Activated T-cell treated with anti-CD3 and anti-CD28 coated beads, Interleukin-2, amount 50 U/mL, for 4 hours (primary cell): ENCODE data around the gene ZC3H7B. TPM values are rescaled to one million over a fixed set of nuclear protein-coding genes. Genes with fewer than 3 reads are reported as not detected.
A peak's percentile ranks its signal among the peaks of the same experiment; 100 is the strongest.

Source experiments
- ATAC-seq, 2 donors: fragments of 200-7000 bp; cut with Tn5 transposase; one replicate each; pipeline ENCODE4 v1.10.0; 2021
- DNase-seq: peaks from one replicate; pipeline ENCODE4 v3.0.0-alpha.2; 2020
- H3K27me3 Mint-ChIP-seq: one replicate; pipeline ENCODE4 v1.8.0; 2021; ENCODE audit warnings: low read depth, mixed read lengths
- H3K36me3 Mint-ChIP-seq: one replicate; pipeline ENCODE4 v1.8.0; 2022; ENCODE audit warnings: mixed read lengths; ENCODE audit not compliant: insufficient read depth
- H3K4me1 Mint-ChIP-seq: one replicate; pipeline ENCODE4 v1.8.0; 2021; ENCODE audit warnings: low read depth, mixed read lengths
- H3K4me3 Mint-ChIP-seq: one replicate; pipeline ENCODE4 v1.8.0; 2021; ENCODE audit warnings: mild to moderate bottlenecking, moderate library complexity, mixed read lengths
- H3K9me3 Mint-ChIP-seq: one replicate; pipeline ENCODE4 v1.8.0; 2021; ENCODE audit warnings: mixed read lengths
- total RNA-seq, 3 donors: library from RNA; stranded (reverse); gene quantifications; one replicate each; pipeline ENCODE4 v1.2.1, GENCODE V29; 2021

Gene ZC3H7B
- total RNA-seq, 3 donors from 2014 or later: 57.0 to 62.4 (median 60.9) TPM

DNA sequence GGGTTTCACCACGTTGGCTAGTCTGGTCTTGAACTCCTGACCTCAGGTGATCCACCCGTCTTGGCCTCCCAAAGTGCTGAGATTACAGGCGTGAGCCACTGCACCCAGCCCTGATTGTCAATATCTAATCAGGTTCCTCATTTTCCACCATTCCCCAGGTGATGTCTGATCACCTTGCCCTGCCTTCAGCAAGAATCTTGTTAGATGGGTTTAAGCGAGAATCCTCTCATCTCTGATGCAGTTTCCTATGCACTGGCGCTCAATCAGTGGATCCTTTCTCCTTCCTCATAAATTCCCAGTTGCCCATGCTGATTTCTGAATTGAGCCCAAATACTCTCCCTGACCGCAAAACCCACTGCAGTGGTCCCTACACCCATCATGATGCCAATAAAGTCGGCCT, 664 bp upstream of the ZC3H7B start:
- H3K4me3 Mint-ChIP-seq: peak overlapping the region; percentile 80
- H3K4me1 Mint-ChIP-seq: peaks cover 31% of the 10 kb centered on the region
- no peaks in the 10 kb centered on the region for H3K27me3 Mint-ChIP-seq
- H3K36me3 Mint-ChIP-seq: no peaks in the 10 kb centered on the region
- H3K9me3 Mint-ChIP-seq: no peaks in the 10 kb centered on the region
- ATAC-seq (no peak), DNase-seq (no peak)

GRCh38 chr22:41302021-41302767, 869 bp downstream of the ZC3H7B start:
- Mint-ChIP-seq H3K9me3 (no peaks in the 10 kb centered on the region), H3K27me3 (no peaks in the 10 kb centered on the region), H3K4me3 (peak overlapping the region; percentile 85), H3K36me3 (peaks cover 1% of the 10 kb centered on the region), H3K4me1 (peaks cover 37% of the 10 kb centered on the region)
- ATAC-seq (no peak), DNase-seq (peak; percentile 5)

DNA sequence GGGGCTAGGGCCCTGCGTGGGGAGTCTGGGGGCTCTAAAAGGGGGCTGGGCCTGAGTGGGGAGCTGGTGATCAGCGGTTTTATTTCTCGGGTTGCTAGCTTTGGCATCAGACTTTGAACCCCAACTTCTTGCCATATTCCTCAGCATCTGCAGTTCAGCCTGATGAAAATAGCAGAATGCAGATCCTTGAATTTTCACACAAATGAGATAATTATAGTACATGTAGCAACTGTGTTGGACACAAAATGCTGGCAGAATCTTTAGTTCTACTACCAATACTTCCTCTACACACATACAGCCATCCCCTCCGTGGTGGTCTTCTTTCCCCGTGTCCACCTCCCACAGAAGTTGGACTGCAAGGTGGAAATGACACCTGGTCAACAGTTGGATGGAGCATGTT, 1.5 kb downstream of the ZC3H7B start:
- ATAC-seq (no peak), DNase-seq (no peak)
- H3K36me3 Mint-ChIP-seq: peaks cover 5% of the 10 kb centered on the region
- H3K4me1 Mint-ChIP-seq: peaks cover 42% of the 10 kb centered on the region
- H3K9me3 Mint-ChIP-seq: no peaks in the 10 kb centered on the region
- peak overlapping the region; percentile 85 for H3K4me3 Mint-ChIP-seq
- no peaks in the 10 kb centered on the region for H3K27me3 Mint-ChIP-seq

DNA sequence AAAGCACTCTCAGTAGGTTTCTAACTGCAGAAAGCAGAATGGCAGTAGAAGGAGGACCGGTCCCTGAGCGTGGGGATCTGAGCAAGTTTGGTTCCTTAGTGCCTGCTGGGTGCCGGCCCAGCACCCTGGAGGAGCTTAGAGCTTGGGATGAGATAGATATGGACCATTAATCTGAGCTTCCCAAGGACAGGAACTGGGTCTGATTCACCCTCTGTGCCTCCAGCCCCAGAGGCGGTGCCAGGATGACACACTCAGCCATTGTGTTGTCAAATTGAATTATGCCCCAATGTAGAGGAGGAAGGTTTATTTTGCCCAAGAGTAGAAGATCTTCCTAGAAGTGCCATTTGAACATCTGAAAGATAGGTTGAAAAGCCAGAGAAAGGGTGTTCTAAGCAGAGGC, 4.3 kb downstream of the ZC3H7B start:
- Mint-ChIP-seq H3K4me1 (peaks cover 49% of the 10 kb centered on the region), H3K27me3 (no peaks in the 10 kb centered on the region), H3K4me3 (no peak overlapping the region), H3K9me3 (no peaks in the 10 kb centered on the region), H3K36me3 (peaks cover 13% of the 10 kb centered on the region)
- ATAC-seq (no peak), DNase-seq (no peak)

DNA sequence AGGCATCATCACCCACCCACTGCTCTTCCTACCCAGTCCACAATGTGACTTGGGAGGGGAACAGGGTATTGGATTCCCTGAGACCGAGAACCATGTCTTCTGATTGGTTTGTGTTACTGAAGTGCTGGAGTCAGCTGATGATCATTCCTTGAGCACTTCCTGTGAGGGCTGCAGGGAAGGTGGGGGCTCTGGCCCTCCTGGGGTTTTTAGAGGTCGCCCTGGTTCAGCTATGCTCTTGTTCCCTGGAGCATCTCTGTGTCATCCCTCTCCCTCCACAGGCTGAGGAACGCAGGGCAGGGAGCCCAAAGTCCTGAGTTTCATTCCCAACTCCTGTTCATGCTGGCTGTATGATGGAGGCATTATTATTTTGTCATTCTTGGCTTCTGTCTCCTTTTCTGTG, 6.7 kb downstream of the ZC3H7B start:
- DNase-seq (no peak), ATAC-seq (no peak)
- peaks cover 13% of the 10 kb centered on the region for H3K36me3 Mint-ChIP-seq
- H3K27me3 Mint-ChIP-seq: no peaks in the 10 kb centered on the region
- H3K9me3 Mint-ChIP-seq: no peaks in the 10 kb centered on the region
- H3K4me3 Mint-ChIP-seq: no peak overlapping the region
- H3K4me1 Mint-ChIP-seq: peaks cover 49% of the 10 kb centered on the region

DNA sequence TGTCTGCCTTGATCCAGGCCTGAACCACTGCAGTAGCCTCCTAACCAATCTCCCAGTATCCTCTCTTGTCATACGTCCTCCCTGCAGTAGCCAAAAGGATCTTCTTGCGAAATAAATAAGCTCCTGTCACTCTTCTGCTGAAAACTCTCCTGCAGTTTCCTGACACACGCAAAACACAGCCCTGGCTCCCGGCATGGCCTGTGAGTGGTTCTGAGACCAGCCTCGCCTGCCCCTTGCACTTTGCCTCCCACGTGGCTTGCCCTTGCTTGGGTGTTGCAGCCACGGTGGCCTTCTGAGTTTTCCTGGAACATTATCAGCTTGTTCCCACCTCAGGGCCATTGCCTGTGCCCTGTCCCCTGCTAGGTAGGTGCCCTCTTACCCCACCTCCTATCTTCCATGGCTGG, 7.2 kb downstream of the ZC3H7B start:
- no peaks in the 10 kb centered on the region for H3K9me3 Mint-ChIP-seq

DNA sequence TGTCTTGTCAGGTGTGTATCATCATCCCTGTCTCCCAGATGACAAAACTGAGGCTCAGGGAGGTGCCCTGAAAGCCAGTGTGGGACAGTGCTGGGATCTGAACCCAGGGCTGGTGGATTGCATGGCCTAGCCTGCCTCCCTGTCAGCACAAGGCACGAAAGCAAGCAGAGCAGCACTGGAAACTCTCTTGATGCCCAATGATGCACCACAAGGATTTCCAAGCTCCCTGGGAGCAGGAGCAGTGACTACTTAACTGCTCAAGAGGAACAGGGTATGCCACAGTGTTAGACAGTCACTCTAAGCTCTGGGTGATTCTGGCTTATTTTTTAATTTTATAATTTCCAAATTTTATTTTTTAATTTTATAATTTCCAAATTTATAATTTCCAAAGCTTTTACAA, 9.0 kb downstream of the ZC3H7B start:
- no peaks in the 10 kb centered on the region for H3K9me3 Mint-ChIP-seq
- DNase-seq (no peak), ATAC-seq (no peak)
- peaks cover 35% of the 10 kb centered on the region for H3K4me1 Mint-ChIP-seq
- no peak overlapping the region for H3K4me3 Mint-ChIP-seq
- peaks cover 13% of the 10 kb centered on the region for H3K36me3 Mint-ChIP-seq
- no peaks in the 10 kb centered on the region for H3K27me3 Mint-ChIP-seq

More for the DNA sequence above, 7.2 kb downstream of the ZC3H7B start:
- Mint-ChIP-seq H3K4me1 (peaks cover 45% of the 10 kb centered on the region), H3K36me3 (peaks cover 13% of the 10 kb centered on the region), H3K4me3 (no peak overlapping the region), H3K27me3 (no peaks in the 10 kb centered on the region)
- ATAC-seq: no peak
- no peak for DNase-seq

- DNase-seq (no peak), ATAC-seq (peak; percentile 48 to 72)
- peaks cover 27% of the 10 kb centered on the region for H3K4me1 Mint-ChIP-seq
- H3K4me3 Mint-ChIP-seq: no peak overlapping the region
- no peaks in the 10 kb centered on the region for H3K27me3 Mint-ChIP-seq
- H3K9me3 Mint-ChIP-seq: no peaks in the 10 kb centered on the region
- H3K36me3 Mint-ChIP-seq: peaks cover 13% of the 10 kb centered on the region
Observed at GRCh38 chr22:41311487-41311886, 10.2 kb downstream of the ZC3H7B start.

GRCh38 chr22:41314821-41315220, 13.5 kb downstream of the ZC3H7B start:
- H3K4me1 Mint-ChIP-seq: peaks cover 13% of the 10 kb centered on the region
- no peaks in the 10 kb centered on the region for H3K27me3 Mint-ChIP-seq

DNA sequence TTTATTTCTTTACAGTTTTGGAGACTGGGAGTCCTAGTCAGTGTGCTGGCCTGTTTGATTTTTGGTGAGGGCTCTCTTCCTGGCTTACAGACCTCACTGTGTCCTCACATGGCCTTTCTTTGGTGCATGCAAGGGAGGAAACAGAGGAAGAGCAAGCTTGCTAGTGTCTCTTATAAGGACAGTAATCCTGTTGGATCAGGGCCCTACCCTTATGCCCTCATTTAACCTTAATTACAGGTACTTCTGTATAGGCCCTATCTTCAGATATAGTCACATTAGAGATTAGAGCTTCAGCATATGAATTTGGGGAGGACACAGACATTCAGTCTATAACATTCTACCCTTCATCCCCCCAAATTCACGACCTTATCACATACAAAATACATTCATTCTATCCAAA, 14.3 kb downstream of the ZC3H7B start:
- H3K4me1 Mint-ChIP-seq: peaks cover 13% of the 10 kb centered on the region
- H3K9me3 Mint-ChIP-seq: no peaks in the 10 kb centered on the region
- ATAC-seq (no peak), DNase-seq (no peak)
- H3K36me3 Mint-ChIP-seq: peaks cover 1% of the 10 kb centered on the region
- H3K27me3 Mint-ChIP-seq: no peaks in the 10 kb centered on the region
- no peak overlapping the region for H3K4me3 Mint-ChIP-seq

More at GRCh38 chr22:41314821-41315220, 13.5 kb downstream of the ZC3H7B start:
- Mint-ChIP-seq H3K9me3 (no peaks in the 10 kb centered on the region), H3K36me3 (no peaks in the 10 kb centered on the region), H3K4me3 (no peak overlapping the region)
- DNase-seq (no peak), ATAC-seq (no peak)

DNA sequence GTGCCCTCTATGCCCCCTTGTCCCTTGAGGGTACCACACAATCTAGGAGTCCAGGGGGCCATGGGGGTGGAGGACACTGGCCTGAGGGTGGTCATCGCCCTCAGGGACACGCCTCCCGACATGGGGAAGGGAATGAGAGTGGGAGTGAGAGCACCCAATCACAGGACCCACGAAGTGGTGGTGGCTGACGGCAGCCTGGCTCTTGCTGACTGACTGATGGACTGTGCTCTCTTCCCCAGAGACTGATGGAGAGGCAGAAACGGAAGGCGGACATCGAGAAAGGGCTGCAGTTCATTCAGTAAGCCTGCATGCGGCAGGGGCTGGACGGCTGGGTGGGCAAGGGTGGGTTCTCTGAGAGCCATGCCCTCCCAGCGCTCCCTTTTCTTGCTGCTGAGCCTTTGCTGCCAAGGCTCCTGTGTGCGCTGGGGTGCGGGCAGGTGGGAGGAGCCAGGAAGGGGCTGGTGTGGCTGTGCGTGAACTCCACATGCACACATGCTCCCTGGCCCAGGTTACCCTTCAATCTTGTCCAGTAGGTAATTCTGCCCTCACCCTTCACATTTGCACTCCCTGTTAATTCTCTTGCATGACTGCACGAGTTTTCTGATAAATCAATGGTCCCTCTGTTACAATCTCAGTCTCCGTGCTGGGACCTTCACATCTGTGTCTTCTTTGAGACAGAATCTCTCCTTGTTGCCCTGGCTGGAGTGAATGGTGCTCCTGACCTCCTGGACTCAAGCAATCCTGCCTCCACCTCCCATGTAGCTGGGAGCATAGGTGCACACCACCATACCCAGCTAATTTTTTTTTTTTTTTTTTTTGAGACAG, 19.3 kb downstream of the ZC3H7B start:
- H3K36me3 Mint-ChIP-seq: peaks cover 17% of the 10 kb centered on the region
- DNase-seq (no peak), ATAC-seq (no peak)
- H3K4me1 Mint-ChIP-seq: no peaks in the 10 kb centered on the region
- no peaks in the 10 kb centered on the region for H3K27me3 Mint-ChIP-seq
- no peaks in the 10 kb centered on the region for H3K9me3 Mint-ChIP-seq
- H3K4me3 Mint-ChIP-seq: no peak overlapping the region

DNA sequence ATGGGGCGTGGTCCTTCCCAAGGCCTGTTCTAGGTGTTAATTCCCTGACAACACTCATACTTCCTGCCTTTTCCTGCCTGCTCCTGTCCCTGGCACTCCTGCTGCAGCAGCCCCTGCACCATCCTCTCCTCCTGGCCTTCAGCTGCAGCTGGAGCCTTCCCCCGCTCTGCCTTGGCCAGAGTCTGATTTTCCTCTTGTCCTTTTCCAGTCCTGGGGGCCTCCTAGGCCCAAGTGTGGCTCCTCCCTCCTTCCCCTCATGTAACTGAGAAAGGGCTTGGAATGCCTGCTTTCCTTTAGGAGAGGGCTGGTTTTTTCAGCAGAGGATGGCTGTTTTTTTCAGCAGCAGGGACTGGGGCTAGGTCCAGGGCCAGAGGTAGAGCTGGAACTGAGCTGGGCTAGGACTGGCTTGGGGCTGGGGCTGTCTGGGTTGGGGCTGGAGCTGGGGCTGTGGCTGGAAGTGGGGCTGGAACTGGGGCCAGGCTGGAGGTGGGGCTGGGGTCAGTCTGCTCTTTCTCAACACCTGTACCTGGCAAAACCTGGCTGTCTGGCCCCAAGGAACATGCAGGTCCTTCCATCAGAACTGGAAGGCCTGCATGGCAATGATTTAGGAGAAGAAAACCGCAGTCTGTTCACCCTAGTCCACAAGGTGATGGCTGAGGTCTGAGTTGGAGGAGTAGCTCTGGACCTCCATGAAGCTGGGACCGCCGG, 23.6 kb downstream of the ZC3H7B start:
- Mint-ChIP-seq H3K9me3 (no peaks in the 10 kb centered on the region), H3K36me3 (peaks cover 31% of the 10 kb centered on the region), H3K27me3 (no peaks in the 10 kb centered on the region), H3K4me1 (no peaks in the 10 kb centered on the region), H3K4me3 (no peak overlapping the region)
- DNase-seq (no peak), ATAC-seq (no peak)

- Mint-ChIP-seq H3K9me3 (no peaks in the 10 kb centered on the region), H3K4me1 (no peaks in the 10 kb centered on the region), H3K4me3 (no peak overlapping the region), H3K27me3 (no peaks in the 10 kb centered on the region), H3K36me3 (peaks cover 26% of the 10 kb centered on the region)
- DNase-seq: no peak
- ATAC-seq: no peak
Observed at GRCh38 chr22:41327124-41327523, 25.8 kb downstream of the ZC3H7B start.

DNA sequence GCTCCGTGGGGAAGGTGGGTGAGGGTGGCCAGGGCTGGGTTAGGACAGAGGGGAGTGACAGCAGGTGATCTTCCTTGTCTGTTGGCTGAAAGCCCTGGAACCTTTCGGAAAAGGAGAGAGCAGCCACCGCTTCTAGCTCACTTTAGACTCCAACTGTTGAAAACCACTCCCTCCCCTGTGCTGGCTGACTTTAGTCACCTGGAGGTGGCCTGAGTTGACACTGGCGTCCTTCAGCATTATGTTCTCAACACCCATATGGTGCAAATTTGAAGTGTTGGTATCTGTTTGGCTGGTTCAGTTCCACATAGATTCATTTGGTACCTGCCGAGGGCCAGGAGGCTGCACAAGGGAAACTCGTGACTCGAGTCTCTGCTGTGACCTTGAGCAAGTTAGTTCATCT, 28.8 kb downstream of the ZC3H7B start:
- Mint-ChIP-seq H3K27me3 (no peaks in the 10 kb centered on the region), H3K4me3 (no peak overlapping the region), H3K9me3 (no peaks in the 10 kb centered on the region), H3K36me3 (peaks cover 28% of the 10 kb centered on the region), H3K4me1 (no peaks in the 10 kb centered on the region)
- ATAC-seq (no peak), DNase-seq (no peak)
